ENCODE measurements around the gene SUPT3H.

DNA sequence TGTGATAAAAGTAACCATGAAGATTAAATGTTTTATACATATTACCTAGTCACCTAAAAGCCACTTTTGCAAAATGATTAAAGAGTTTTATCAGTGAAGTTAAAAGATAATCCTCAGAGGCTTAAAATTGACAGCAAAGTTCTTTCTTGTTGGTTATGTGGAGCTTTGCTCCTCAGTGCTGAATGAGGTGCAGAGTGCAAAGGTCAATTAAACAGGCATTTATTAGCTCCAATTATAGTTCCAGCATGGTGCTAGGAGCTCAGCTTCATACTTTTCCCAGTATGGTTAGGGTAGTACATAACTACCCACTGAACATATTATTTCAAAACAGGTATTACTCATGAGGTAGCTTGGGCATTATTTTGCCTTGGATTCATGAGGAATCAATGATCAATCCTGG, 463.6 kb downstream of the SUPT3H start:
- TF ChIP-seq, protein P1, sequence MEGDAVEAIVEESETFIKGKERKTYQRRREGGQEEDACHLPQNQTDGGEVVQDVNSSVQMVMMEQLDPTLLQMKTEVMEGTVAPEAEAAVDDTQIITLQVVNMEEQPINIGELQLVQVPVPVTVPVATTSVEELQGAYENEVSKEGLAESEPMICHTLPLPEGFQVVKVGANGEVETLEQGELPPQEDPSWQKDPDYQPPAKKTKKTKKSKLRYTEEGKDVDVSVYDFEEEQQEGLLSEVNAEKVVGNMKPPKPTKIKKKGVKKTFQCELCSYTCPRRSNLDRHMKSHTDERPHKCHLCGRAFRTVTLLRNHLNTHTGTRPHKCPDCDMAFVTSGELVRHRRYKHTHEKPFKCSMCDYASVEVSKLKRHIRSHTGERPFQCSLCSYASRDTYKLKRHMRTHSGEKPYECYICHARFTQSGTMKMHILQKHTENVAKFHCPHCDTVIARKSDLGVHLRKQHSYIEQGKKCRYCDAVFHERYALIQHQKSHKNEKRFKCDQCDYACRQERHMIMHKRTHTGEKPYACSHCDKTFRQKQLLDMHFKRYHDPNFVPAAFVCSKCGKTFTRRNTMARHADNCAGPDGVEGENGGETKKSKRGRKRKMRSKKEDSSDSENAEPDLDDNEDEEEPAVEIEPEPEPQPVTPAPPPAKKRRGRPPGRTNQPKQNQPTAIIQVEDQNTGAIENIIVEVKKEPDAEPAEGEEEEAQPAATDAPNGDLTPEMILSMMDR (IDR thresholded peaks at IDR 0.05) = no peak
- TF ChIP-seq POLR2A (IDR thresholded peaks at IDR 0.05) = no peak

Measured in right lobe of liver (tissue), 4 donors.